Chondrocyte (in vitro differentiated cells): Measurements from ENCODE around the gene SEMA4B. TPM values are rescaled to one million over a fixed set of nuclear protein-coding genes. Genes with fewer than 3 reads are reported as not detected.

ENCODE experiments used
- DNase-seq: peaks from one replicate; pipeline ENCODE4 v3.0.0; 2021; ENCODE audit warnings: mixed read lengths, low spot score
- H3K27ac Mint-ChIP-seq: one replicate; pipeline ENCODE4 v1.8.0; 2021; ENCODE audit warnings: mild to moderate bottlenecking, moderate library complexity, mixed read lengths; ENCODE audit not compliant: unreplicated experiment
- H3K27me3 Mint-ChIP-seq: 2 replicates; pipeline ENCODE4 v1.8.0; 2021; ENCODE audit warnings: low read depth, mixed read lengths
- H3K36me3 Mint-ChIP-seq: 2 replicates; pipeline ENCODE4 v1.8.0; 2021; ENCODE audit warnings: low read depth, mixed read lengths
- H3K4me1 Mint-ChIP-seq: 2 replicates; pipeline ENCODE4 v1.8.0; 2021; ENCODE audit warnings: low read depth, mild to moderate bottlenecking, mixed read lengths
- H3K4me3 Mint-ChIP-seq: one replicate; pipeline ENCODE4 v1.8.0; 2021; ENCODE audit warnings: mild to moderate bottlenecking, moderate library complexity, mixed read lengths; ENCODE audit not compliant: unreplicated experiment
- H3K9me3 Mint-ChIP-seq: 2 replicates; pipeline ENCODE4 v1.8.0; 2021; ENCODE audit warnings: low read depth, mixed read lengths
- total RNA-seq: library from RNA; stranded (reverse); gene quantifications from 3 replicates; pipeline ENCODE4 v1.2.1, GENCODE V29; 2021
- TF ChIP-seq, protein P1 (sequence below): fragments of 200-600 bp; sonication (generic); IDR thresholded peaks from 2 replicates; pipeline ENCODE4 v1.5.0; 2021; ENCODE audit warnings: antibody characterized with exemption, mild to moderate bottlenecking, moderate library complexity

The SEMA4B gene
- total RNA-seq, 1 donor from 2014 or later = 10.5 TPM

DNA sequence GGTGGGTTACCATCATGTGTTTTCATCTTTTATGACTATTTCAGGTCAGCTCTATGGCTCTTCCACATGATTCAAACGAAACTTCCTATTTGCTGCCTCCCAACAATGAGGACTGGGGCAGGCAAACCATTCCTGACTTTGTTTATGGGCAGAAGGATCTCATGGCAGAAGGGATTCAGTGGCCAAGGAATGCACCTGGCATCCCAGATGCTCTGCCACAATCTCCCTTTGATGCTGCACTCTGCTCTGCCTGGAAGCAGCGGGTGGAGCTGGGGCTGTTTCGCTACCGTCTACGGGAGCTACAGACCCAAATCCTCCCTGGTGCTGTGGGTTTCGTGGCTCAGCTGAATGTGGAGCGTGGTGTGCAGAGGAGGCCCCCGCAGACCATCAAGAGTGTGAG lies 39.7 kb downstream of the SEMA4B start:
- no peaks in the 10 kb centered on the region for H3K27me3 Mint-ChIP-seq
- DNase-seq = no peak
- H3K4me1 Mint-ChIP-seq = no peaks in the 10 kb centered on the region
- H3K27ac Mint-ChIP-seq = no peak overlapping the region
- TF ChIP-seq, protein P1, sequence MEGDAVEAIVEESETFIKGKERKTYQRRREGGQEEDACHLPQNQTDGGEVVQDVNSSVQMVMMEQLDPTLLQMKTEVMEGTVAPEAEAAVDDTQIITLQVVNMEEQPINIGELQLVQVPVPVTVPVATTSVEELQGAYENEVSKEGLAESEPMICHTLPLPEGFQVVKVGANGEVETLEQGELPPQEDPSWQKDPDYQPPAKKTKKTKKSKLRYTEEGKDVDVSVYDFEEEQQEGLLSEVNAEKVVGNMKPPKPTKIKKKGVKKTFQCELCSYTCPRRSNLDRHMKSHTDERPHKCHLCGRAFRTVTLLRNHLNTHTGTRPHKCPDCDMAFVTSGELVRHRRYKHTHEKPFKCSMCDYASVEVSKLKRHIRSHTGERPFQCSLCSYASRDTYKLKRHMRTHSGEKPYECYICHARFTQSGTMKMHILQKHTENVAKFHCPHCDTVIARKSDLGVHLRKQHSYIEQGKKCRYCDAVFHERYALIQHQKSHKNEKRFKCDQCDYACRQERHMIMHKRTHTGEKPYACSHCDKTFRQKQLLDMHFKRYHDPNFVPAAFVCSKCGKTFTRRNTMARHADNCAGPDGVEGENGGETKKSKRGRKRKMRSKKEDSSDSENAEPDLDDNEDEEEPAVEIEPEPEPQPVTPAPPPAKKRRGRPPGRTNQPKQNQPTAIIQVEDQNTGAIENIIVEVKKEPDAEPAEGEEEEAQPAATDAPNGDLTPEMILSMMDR = no peak
- no peaks in the 10 kb centered on the region for H3K9me3 Mint-ChIP-seq
- no peak overlapping the region for H3K4me3 Mint-ChIP-seq
- H3K36me3 Mint-ChIP-seq = peaks cover 3% of the 10 kb centered on the region

DNA sequence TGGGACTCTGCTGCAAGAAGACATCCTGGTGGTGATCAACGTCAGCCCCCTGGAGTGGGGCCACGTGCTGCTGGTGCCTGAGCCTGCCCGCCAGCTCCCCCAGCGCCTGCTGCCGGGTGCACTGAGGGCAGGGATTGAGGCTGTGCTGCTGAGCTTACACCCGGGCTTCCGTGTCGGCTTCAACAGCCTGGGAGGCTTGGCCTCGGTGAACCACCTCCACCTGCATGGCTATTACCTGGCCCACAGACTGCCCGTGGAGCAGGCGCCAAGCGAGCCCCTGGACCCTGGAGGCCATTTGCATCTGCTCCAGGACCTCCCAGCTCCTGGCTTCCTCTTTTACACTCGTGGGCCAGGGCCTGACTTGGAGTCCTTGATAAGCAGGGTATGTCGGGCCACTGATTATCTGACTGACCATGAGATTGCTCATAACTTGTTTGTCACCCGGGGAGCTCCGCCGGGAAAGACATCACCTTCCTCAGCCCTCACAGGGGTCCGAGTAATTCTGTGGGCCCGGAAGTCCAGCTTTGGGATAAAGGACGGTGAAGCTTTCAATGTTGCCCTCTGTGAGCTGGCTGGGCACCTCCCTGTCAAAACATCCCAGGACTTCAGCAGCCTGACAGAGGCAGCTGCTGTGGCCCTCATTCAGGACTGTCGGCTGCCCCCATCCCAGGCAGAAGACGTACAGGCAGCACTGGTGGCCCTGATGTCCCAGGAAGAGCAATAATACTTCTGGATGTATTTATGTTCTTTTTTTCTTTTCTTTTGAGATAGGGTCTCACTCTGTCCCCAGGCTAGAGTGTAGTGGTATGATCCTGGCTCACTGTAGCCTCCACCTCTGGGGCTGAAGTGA lies 40.4 kb downstream of the SEMA4B start:
- no peak overlapping the region for H3K4me3 Mint-ChIP-seq
- no peaks in the 10 kb centered on the region for H3K4me1 Mint-ChIP-seq
- no peak overlapping the region for H3K27ac Mint-ChIP-seq
- TF ChIP-seq, protein P1 = no peak
- H3K9me3 Mint-ChIP-seq = no peaks in the 10 kb centered on the region
- H3K36me3 Mint-ChIP-seq = peaks cover 2% of the 10 kb centered on the region
- DNase-seq = no peak
- no peaks in the 10 kb centered on the region for H3K27me3 Mint-ChIP-seq

DNA sequence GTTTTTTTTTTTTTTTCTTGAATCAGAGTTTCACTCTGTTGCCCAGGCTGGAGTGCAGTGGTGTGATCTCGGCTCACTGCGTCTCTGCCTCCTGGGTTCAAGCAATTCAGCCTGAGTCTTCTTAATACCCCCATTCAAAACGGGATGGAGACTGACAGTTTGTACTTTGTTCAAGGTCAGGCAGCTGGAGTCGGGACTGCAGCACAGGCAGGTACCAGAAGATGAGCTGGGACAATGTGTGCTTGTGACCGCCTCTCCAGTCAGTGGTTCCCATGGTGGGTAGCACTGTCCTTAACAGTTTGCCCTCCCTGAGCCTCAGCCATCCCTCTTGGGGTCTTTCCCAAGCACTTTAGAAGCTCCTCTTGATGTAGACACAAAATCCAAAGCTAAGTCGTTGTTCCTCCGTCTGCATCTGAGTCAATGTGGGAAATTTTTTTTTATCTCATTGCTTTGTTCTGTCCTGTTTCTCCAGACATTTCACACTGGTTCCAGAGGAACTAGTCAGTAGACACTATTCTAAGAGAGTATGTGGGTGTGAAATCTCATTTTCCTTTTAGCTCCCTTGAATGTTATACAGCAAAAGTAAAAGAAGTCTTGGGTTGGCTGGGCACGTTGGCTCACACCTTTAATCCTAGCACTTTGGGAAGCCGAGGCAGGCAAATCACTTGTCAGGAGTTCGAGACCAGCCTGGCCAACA lies 43.0 kb downstream of the SEMA4B start:
- Mint-ChIP-seq H3K27me3 (no peaks in the 10 kb centered on the region), H3K36me3 (peaks cover 2% of the 10 kb centered on the region), H3K4me1 (no peaks in the 10 kb centered on the region), H3K9me3 (no peaks in the 10 kb centered on the region), H3K4me3 (no peak overlapping the region), H3K27ac (no peak overlapping the region)
- no peak for DNase-seq
- TF ChIP-seq, protein P1 = no peak

DNA sequence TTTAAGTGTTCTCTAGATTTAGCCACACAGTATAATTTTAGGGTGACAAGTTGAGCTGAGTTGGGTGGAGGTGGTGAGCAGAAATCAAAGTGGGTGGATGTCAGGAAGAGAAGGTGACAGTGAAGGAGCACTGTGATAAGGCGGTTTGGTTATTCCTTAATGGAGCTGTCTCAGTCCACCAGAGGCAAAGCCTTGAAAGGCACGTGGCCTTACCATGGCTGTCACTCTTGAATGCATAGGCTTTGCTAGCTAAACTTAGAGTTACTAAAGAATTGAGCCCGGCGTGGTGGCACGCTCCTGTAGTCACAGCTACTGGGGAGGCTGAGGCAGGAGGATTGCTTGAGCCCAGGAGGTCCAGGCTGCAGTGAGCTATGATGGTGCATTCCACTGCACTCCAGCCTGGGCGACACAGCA lies 47.7 kb downstream of the SEMA4B start:
- H3K27ac Mint-ChIP-seq = no peak overlapping the region
- H3K4me1 Mint-ChIP-seq = peaks cover 2% of the 10 kb centered on the region
- peak overlapping the region; percentile 74 for H3K4me3 Mint-ChIP-seq
- H3K36me3 Mint-ChIP-seq = no peaks in the 10 kb centered on the region
- TF ChIP-seq, protein P1 = no peak
- DNase-seq = no peak
- no peaks in the 10 kb centered on the region for H3K27me3 Mint-ChIP-seq
- no peaks in the 10 kb centered on the region for H3K9me3 Mint-ChIP-seq

DNA sequence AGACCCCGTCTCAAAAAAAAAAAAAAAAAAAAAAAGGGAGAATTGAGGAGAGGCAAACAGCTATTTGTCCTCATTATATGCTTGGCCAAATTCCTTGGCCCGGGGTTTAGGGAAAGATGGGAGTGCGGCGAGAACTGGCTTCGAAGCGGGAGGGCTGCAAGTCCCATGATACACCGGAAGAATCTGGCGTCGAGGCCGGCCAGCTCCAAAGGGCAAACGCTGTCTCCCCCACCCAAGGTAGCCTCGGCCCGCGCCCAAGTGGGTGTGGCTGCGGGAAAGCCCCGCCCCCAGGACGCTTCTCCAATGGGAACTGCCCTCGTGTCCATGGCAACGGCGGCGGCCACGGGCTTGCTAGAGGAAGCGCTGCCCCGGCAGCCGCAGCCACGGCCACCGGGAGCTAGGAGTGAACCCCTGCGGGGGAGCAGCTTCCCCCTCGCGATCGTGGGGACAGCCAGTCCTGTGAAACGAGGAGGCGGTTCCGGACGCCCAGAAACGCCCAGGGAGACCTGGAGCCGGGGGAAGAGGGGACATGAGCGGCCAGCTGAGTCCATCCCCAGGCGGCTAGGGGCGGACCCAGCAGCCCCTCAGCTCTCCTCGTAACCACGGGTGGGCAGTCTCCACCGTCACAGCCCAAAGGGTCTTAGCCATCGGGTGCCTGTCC lies 48.2 kb downstream of the SEMA4B start, which contains the start of gene TTLL13:
Gene TTLL13, plus strand, starts transcription at position 354 of the 661 bp plus-strand sequence. CDS start 1,075 bp downstream, outside the sequence.
- Mint-ChIP-seq H3K27ac (peak within 1 kb of the TSS; percentile 12), H3K4me1 (peaks cover 2% of the 10 kb centered on the region), H3K9me3 (no peaks in the 10 kb centered on the region), H3K4me3 (peak within 1 kb of the TSS; percentile 74), H3K27me3 (no peaks in the 10 kb centered on the region), H3K36me3 (no peaks in the 10 kb centered on the region)
- TF ChIP-seq, protein P1 = no peak
- peak; percentile 97 for DNase-seq
